K562 treated with DMSO at 1 percent for 12 hours (cell line): ENCODE results near the gene HNRNPA1. TPM values are rescaled to one million over a fixed set of nuclear protein-coding genes. Genes with fewer than 3 reads are reported as not detected.

Experiments
- total RNA-seq: library from RNA; unstranded; fragments of 300-600 nt; gene quantifications from 2 replicates; pipeline ENCODE4 v1.2.3, GENCODE V29; 2022; ENCODE audit not compliant: insufficient read depth

The HNRNPA1 gene
- total RNA-seq, result 1,247 and 2,227 TPM in 2 replicates

DNA sequence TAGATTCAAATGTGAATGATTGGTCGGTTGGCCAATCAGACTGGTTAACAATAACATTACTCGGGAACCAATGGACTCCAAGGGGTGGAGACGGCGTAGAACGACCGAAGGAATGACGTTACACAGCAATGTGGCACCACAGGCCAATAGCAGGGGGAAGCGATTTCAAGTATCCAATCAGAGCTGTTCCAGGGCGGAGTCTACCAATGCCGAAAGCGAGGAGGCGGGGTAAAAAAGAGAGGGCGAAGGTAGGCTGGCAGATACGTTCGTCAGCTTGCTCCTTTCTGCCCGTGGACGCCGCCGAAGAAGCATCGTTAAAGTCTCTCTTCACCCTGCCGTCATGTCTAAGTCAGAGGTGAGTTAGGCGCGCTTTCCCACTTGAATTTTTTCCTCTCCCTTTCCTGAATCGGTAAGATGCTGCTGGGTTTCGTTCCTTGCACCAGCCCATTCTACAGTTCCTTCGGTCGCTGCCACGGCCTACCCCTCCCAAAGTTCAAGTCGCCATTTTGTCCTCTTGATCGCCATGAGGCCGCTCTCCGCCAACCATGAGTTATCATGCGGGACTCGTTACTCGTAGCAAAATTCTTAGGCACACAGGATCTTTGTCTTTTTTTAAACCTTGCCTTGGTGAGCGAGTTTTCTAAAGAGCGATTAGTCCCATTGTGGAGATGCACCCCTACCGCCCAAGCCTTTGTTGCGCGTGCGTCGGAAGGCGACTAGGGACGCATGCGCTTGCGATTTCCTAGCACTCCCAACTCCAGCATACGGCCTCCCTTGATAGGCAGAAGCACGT lies at the start of gene HNRNPA1:
Gene HNRNPA1 (plus strand): TSS at position 259 of the 793 bp plus-strand sequence. CDS start 82 bp downstream, at position 341.

DNA sequence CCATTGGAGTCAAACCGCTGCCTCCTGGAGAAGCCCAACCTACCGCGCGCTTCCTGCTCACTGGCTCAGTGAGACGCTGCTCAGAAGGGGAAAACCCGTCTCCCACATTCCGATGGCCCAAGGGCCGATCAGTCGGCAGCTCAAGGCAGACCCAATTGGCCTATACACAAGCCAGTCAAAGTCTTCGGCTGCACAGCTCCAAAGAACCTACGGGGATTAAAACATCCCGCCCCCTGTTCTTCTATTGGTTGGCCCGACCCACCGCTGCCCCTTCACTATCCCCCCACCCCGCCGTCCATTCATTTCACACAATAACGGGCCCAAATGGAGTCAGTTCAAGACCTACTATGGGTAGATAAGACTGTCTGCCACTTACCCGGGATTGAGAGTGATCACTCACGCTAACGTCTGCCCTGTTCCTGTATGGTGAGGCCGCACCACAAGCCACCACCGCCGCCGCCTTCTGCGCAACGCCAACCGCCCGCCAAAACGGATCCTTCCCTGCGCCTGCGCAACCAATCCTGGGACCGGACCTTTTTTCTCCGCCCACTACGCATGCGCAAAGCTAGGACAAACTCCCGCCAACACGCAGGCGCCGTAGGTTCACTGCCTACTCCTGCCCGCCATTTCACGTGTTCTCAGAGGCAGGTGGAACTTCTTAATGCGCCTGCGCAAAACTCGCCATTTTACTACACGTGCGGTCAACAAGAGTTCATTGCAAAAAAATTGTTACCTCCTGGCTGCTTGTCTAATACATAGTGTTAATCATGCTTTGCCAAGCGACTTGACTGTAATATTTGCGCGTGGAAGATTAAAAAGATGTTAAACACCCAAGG lies 676 bp upstream of the HNRNPA1 start, which contains the start of gene CBX5:
Gene CBX5 (minus strand): TSS at position 491 of the 836 bp plus-strand sequence. CDS start 22,472 bp downstream, outside the sequence.

DNA sequence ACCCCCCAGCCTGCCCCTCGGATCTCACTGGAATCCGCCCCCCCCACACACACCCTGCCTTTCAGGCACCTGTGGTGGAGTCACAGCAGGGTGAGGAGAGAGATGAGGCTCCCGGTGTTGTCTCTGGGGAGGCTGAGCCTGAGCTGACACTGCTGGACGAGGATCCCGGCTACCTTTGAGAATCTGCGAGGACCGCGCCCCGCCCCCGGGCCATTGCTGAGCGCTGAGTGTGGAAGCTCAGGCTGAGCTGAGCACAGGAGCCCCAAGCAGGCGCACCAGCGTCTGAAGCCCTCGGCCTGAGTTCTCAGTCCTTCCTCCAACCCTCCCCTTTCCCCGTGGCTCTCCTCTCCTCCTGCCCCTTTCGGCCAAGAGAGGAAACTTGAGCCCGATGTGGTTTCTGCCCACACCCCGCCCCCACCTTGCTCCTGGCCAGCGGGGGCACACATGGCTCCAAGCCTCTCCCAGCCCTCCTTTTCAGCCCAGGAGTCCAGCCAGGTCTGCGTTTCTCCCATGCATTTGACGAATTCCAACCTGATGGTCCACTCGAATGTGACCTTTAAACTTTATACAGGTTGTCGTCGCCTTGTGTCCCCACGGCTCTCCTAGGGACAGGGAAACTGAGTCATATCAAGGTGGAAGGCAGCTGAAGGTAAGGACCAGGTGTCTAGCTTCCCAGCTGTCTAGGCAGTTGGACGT lies 20.4 kb downstream of the HNRNPA1 start, which contains the start of gene NFE2:
Gene NFE2 (minus strand): TSS at position 284 of the 696 bp plus-strand sequence. CDS start 5,767 bp downstream, outside the sequence.

DNA sequence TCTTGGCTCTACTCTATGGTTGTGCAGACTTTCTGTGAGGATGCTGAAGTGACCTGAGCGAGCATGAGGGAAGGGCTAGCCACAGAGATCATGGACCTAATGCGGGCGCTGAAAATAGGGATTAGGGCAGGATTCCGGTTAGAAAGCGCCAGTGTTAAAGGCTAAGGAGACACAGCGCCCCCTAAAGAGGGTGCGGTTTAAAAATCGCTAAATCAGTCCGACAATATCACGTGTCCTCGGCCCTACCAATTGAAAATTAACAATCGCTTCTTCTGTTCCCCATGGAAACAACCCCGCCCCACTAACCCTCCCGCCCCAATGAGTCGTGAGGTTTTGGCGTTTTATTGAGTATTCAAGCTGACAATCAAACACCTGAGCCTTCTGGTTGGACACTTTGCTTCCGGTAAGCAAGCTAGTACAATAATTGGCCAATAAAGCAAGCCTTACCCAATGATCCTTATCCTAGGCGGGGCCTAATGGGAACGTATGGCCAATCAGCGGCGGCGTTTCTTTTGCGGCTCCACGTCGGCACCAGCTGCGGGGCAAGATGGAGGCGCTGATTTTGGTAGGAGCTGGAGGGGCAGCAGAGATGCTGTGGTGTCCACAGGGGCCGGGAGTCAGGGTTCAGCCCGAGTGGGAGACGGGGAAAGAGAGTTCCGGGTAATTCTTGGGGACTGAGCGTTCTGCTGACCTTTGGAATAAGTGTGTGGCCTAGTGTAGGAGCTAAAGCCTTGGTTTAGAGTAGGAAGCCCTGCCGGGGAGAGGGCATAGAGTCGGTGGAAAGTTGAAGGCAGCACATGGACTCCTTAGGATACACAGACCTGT lies 44.3 kb downstream of the HNRNPA1 start, which contains the start of gene COPZ1:
Gene COPZ1 (plus strand): TSS at position 515 of the 825 bp plus-strand sequence. CDS start 33 bp downstream, at position 548.

Other genes with a start within 250 kb of the HNRNPA1 start
- not detected in 2 replicates for gene HOXC5, start 247.7 kb upstream of the HNRNPA1 start, total RNA-seq
- gene HOXC4, start 226.9 kb upstream of the HNRNPA1 start, total RNA-seq, result 1.1 TPM in 1 of 2 replicates, not detected in the other
- 33.0 and 42.8 TPM in 2 replicates for gene SMUG1, start 91.7 kb upstream of the HNRNPA1 start, total RNA-seq
- gene CBX5, start 604 bp upstream of the HNRNPA1 start, total RNA-seq, result 8.6 and 39.5 TPM in 2 replicates
- gene NFE2, start 20.3 kb downstream of the HNRNPA1 start, total RNA-seq, result 125 and 136 TPM in 2 replicates
- 129 and 197 TPM in 2 replicates for gene COPZ1, start 44.4 kb downstream of the HNRNPA1 start, total RNA-seq
- gene GPR84, start 83.8 kb downstream of the HNRNPA1 start, total RNA-seq, result not detected in 2 replicates
- 21.8 and 45.3 TPM in 2 replicates for gene ZNF385A, start 104.0 kb downstream of the HNRNPA1 start, total RNA-seq
- 41.8 and 96.9 TPM in 2 replicates for gene ITGA5, start 138.5 kb downstream of the HNRNPA1 start, total RNA-seq
- gene GTSF1, start 192.9 kb downstream of the HNRNPA1 start, total RNA-seq, result 246 and 263 TPM in 2 replicates
- gene NCKAP1L, start 217.0 kb downstream of the HNRNPA1 start, total RNA-seq, result 22.7 and 49.2 TPM in 2 replicates